Caco-2 (cell line): ENCODE measurements around the gene PRKAA2. TPM values are rescaled to one million over a fixed set of nuclear protein-coding genes. Genes with fewer than 3 reads are reported as not detected.

Experiments used
- BruUV-seq: library from RNA; stranded (reverse); fragments of 400-500 nt; replicated peaks from 2 replicates; lab custom pipeline; 2021; lab: Mats Ljungman, UMichigan
- CTCF ChIA-PET: fragments of 300-600 bp; sonication (Branson Sonifier 250); formaldehyde crosslinking; loops from one replicate; lab custom pipeline; 2022; ENCODE audit warnings: antibody characterized with exemption; lab: Charles Lee
- POLR2A ChIA-PET: fragments of 300-600 bp; sonication (Branson Sonifier 250); formaldehyde crosslinking; loops from one replicate; lab custom pipeline; 2022; ENCODE audit warnings: antibody characterized with exemption; lab: Charles Lee
- DNase-seq, 2 experiments: peaks; one replicate each; pipeline versions ENCODE4 v3.0.0 to v3.0.0-alpha.2; 2020 to 2022
- H3K27me3 ChIP-seq: replicated peaks from 2 replicates; pipeline ENCODE4 v1.6.0; 2011; ENCODE audit warnings: low read length; ENCODE audit not compliant: control insufficient read depth, insufficient read depth
- H3K36me3 ChIP-seq: 2 replicates; pipeline ENCODE4 v1.5.1; 2011; ENCODE audit warnings: low read length; ENCODE audit not compliant: control insufficient read depth, insufficient read depth
- H3K4me1 ChIP-seq: fragments of 250-450 bp; sonication (Bioruptor Pico); 2 replicates; pipeline ENCODE4 v1.5.1; 2020; ENCODE audit warnings: mild to moderate bottlenecking
- H3K4me3 ChIP-seq: 2 replicates; pipeline ENCODE4 v1.5.1; 2011; ENCODE audit warnings: low read depth, mild to moderate bottlenecking, control low read depth, low read length
- H3K9me3 ChIP-seq: fragments of 250-450 bp; sonication (Bioruptor Pico); 2 replicates; pipeline ENCODE4 v1.5.1; 2020; ENCODE audit warnings: mild to moderate bottlenecking, moderate library complexity
- H3K27ac Mint-ChIP-seq: one replicate; pipeline ENCODE4 v1.8.0; 2022; ENCODE audit warnings: mixed read lengths; ENCODE audit not compliant: unreplicated experiment
- H3K27me3 Mint-ChIP-seq: one replicate; pipeline ENCODE4 v1.8.0; 2022; ENCODE audit warnings: mixed read lengths; ENCODE audit not compliant: insufficient read depth, unreplicated experiment
- H3K36me3 Mint-ChIP-seq: one replicate; pipeline ENCODE4 v1.8.0; 2022; ENCODE audit warnings: mild to moderate bottlenecking, mixed read lengths; ENCODE audit not compliant: insufficient read depth, unreplicated experiment
- H3K4me1 Mint-ChIP-seq: one replicate; pipeline ENCODE4 v1.8.0; 2022; ENCODE audit warnings: low read depth, mixed read lengths; ENCODE audit not compliant: unreplicated experiment
- H3K4me3 Mint-ChIP-seq: one replicate; pipeline ENCODE4 v1.8.0; 2022; ENCODE audit warnings: mild to moderate bottlenecking, moderate library complexity, mixed read lengths; ENCODE audit not compliant: unreplicated experiment
- H3K9me3 Mint-ChIP-seq: one replicate; pipeline ENCODE4 v1.8.0; 2022; ENCODE audit warnings: mixed read lengths; ENCODE audit not compliant: unreplicated experiment
- CTCF ChIP-seq, 2 experiments: fragments of 200-600 bp in 1 of 2; IDR thresholded peaks; 1 replicate in 1 of 2; 2 replicates in 1 of 2; pipeline versions ENCODE4 v1.5.1 to v1.8.0; 2011 to 2022; ENCODE audit warnings: antibody characterized with exemption in 1 of 2, control low read depth in 1 of 2, inconsistent platforms in 1 of 2, low read depth in 1 of 2, low read length in 1 of 2, mild to moderate bottlenecking in 1 of 2, moderate library complexity in 1 of 2; ENCODE audit not compliant: insufficient read depth in 1 of 2, severe bottlenecking in 1 of 2, unreplicated experiment in 1 of 2
- intact Hi-C: fragments of 100-400 bp; cut with micrococcal nuclease; formaldehyde crosslinking; loops from one replicate; pipeline ENCODE4 v1.10.0; 2022; ENCODE audit not compliant: unreplicated experiment
- total RNA-seq: library from RNA; stranded (reverse); gene quantifications from 2 replicates; pipeline ENCODE4 v1.2.3, GENCODE V29; 2022

Gene PRKAA2
- total RNA-seq, 1 experiment from 2014 or later = 5.8 TPM

GRCh38 chr1:56671085-56671484 is 26.0 kb downstream of the PRKAA2 start:
- Mint-ChIP-seq H3K4me3 (no peak overlapping the region), H3K27me3 (no peaks in the 10 kb centered on the region), H3K9me3 (no peaks in the 10 kb centered on the region), H3K27ac (no peak overlapping the region), H3K36me3 (no peaks in the 10 kb centered on the region), H3K4me1 (peaks cover 7% of the 10 kb centered on the region)
- H3K9me3 ChIP-seq = no peaks in the 10 kb centered on the region
- POLR2A ChIA-PET = no interaction called here
- no TSS peak for BruUV-seq
- no peaks in the 10 kb centered on the region for H3K4me1 ChIP-seq
- no peaks in the 10 kb centered on the region for H3K36me3 ChIP-seq
- DNase-seq = no peak
- H3K4me3 ChIP-seq = no peak overlapping the region
- intact Hi-C loops = no loop called here
- CTCF ChIA-PET = no interaction called here
- H3K27me3 ChIP-seq = no peaks in the 10 kb centered on the region
- TF ChIP-seq CTCF (IDR thresholded peaks at IDR 0.05; ENCODE audit: insufficient read depth in 1 of 2, low read depth in 1 of 2, low read length in 1 of 2, severe bottlenecking in 1 of 2, unreplicated experiment in 1 of 2) = no peak

DNA sequence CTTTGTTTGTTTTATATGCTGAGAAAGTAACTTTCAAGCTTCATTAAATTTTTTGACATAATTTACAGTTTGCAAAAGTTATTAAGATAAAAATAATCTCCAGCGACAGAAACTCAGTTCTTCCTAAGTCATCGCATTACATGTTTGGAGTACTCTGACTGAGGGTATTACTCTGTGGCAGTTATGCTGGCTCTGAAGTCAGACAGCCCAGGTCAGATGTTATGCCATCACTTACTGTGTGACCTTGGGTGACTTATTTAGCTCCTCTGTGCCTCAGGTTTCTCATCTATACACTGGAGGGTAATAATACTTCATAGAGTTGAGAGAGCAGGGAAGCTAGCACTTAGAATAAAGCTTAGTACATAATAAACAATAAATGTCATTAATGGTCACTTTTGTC is 26.4 kb downstream of the PRKAA2 start:
- H3K4me1 ChIP-seq = no peaks in the 10 kb centered on the region
- H3K36me3 ChIP-seq = no peaks in the 10 kb centered on the region
- no peak overlapping the region for H3K27ac Mint-ChIP-seq
- intact Hi-C loops = no loop called here
- no peaks in the 10 kb centered on the region for H3K27me3 Mint-ChIP-seq
- ChIA-PET CTCF (no interaction called here), POLR2A (no interaction called here)
- H3K4me3 ChIP-seq = no peak overlapping the region
- BruUV-seq = no TSS peak
- H3K36me3 Mint-ChIP-seq = no peaks in the 10 kb centered on the region
- no peak overlapping the region for H3K4me3 Mint-ChIP-seq
- H3K27me3 ChIP-seq = no peaks in the 10 kb centered on the region
- DNase-seq = no peak
- H3K9me3 ChIP-seq = no peaks in the 10 kb centered on the region
- peaks cover 7% of the 10 kb centered on the region for H3K4me1 Mint-ChIP-seq
- H3K9me3 Mint-ChIP-seq = no peaks in the 10 kb centered on the region
- TF ChIP-seq CTCF (IDR thresholded peaks at IDR 0.05; ENCODE audit: insufficient read depth in 1 of 2, low read depth in 1 of 2, low read length in 1 of 2, severe bottlenecking in 1 of 2, unreplicated experiment in 1 of 2) = no peak

DNA sequence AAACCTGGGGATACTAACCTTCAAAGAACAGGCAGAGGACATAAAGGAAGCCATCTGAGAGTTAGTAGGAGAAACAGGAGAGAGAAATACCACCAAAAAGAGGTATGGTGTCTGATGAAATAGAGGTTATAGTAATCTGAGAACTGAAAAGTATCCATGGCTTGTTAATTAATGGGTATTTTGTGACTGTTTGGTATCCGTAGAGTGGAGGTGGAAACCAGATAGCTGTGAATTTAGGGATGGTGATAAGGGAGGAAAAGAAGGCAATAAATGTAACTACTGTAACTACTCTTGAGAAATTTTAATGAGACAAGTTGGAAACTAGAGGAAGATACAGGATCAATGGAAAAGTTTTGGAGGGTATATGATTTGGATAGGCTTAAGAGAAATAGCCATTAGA is 27.5 kb downstream of the PRKAA2 start:
- Histone ChIP-seq H3K4me3 (no peak overlapping the region), H3K36me3 (no peaks in the 10 kb centered on the region), H3K27me3 (no peaks in the 10 kb centered on the region), H3K4me1 (no peaks in the 10 kb centered on the region), H3K9me3 (no peaks in the 10 kb centered on the region)
- BruUV-seq = no TSS peak
- no peak for TF ChIP-seq CTCF (IDR thresholded peaks at IDR 0.05; ENCODE audit: insufficient read depth in 1 of 2, low read depth in 1 of 2, low read length in 1 of 2, severe bottlenecking in 1 of 2, unreplicated experiment in 1 of 2)
- H3K4me1 Mint-ChIP-seq = peaks cover 7% of the 10 kb centered on the region
- CTCF ChIA-PET = no interaction called here
- no peaks in the 10 kb centered on the region for H3K27me3 Mint-ChIP-seq
- intact Hi-C loops = no loop called here
- POLR2A ChIA-PET = no interaction called here
- no peaks in the 10 kb centered on the region for H3K36me3 Mint-ChIP-seq
- no peak for DNase-seq
- H3K9me3 Mint-ChIP-seq = no peaks in the 10 kb centered on the region
- H3K4me3 Mint-ChIP-seq = no peak overlapping the region
- H3K27ac Mint-ChIP-seq = no peak overlapping the region
